H9 (cell line): ENCODE measurements around the gene CHRND. TPM values are rescaled to one million over a fixed set of nuclear protein-coding genes. Genes with fewer than 3 reads are reported as not detected.

Source experiments
- DNase-seq: peaks from one replicate; pipeline ENCODE4 v3.0.0-alpha.2; 2017
- H2AFZ ChIP-seq: one replicate; pipeline ENCODE4 v1.6.1; 2013; ENCODE audit warnings: mild to moderate bottlenecking, low read length, control low read depth, moderate library complexity
- H2AK5ac ChIP-seq: 2 replicates; pipeline ENCODE4 v1.6.1; 2013; ENCODE audit warnings: low read length, control low read depth, mixed read lengths; ENCODE audit not compliant: insufficient read length
- H2BK120ac ChIP-seq: one replicate; pipeline ENCODE4 v1.6.1; 2013; ENCODE audit warnings: low read depth, mild to moderate bottlenecking, low read length, control low read depth, inconsistent platforms; ENCODE audit not compliant: poor library complexity, severe bottlenecking
- H2BK12ac ChIP-seq: 2 replicates; pipeline ENCODE4 v1.6.1; 2013; ENCODE audit warnings: low read length, control low read depth, mixed read lengths, low read depth; ENCODE audit not compliant: insufficient read length
- H2BK15ac ChIP-seq: 2 replicates; pipeline ENCODE4 v1.6.1; 2013; ENCODE audit warnings: low read depth, low read length, control low read depth
- H2BK20ac ChIP-seq: one replicate; pipeline ENCODE4 v1.6.1; 2013; ENCODE audit warnings: low read depth, mild to moderate bottlenecking, low read length, control low read depth, inconsistent platforms; ENCODE audit not compliant: poor library complexity, severe bottlenecking
- H2BK5ac ChIP-seq: 2 replicates; pipeline ENCODE4 v1.6.1; 2013; ENCODE audit warnings: low read length, control low read depth, mixed read lengths; ENCODE audit not compliant: insufficient read length
- H3K14ac ChIP-seq: 2 replicates; pipeline ENCODE4 v1.6.1; 2013; ENCODE audit warnings: low read length, control low read depth; ENCODE audit not compliant: insufficient read depth
- H3K18ac ChIP-seq: 2 replicates; pipeline ENCODE4 v1.6.1; 2013; ENCODE audit warnings: low read depth, mild to moderate bottlenecking, mixed read lengths, low read length, control low read depth; ENCODE audit not compliant: insufficient read length
- H3K23ac ChIP-seq: 2 replicates; pipeline ENCODE4 v1.6.1; 2013; ENCODE audit warnings: low read length, control low read depth, mixed read lengths, low read depth; ENCODE audit not compliant: insufficient read length
- H3K23me2 ChIP-seq: 2 replicates; pipeline ENCODE4 v1.6.1; 2013; ENCODE audit warnings: low read depth, mild to moderate bottlenecking, mixed read lengths, low read length, control low read depth; ENCODE audit not compliant: insufficient read length, poor library complexity, severe bottlenecking
- H3K27ac ChIP-seq: 2 replicates; pipeline ENCODE4 v1.5.1; 2013; ENCODE audit warnings: low read length, control low read depth, mixed read lengths, low read depth; ENCODE audit not compliant: insufficient read length
- H3K27me3 ChIP-seq: 2 replicates; pipeline ENCODE4 v1.6.1; 2013; ENCODE audit warnings: low read length, control low read depth, inconsistent platforms; ENCODE audit not compliant: insufficient read depth
- H3K4ac ChIP-seq: 2 replicates; pipeline ENCODE4 v1.6.1; 2013; ENCODE audit warnings: low read depth, mild to moderate bottlenecking, control low read depth, inconsistent platforms, low read length, moderate library complexity
- H3K4me1 ChIP-seq: 2 replicates; pipeline ENCODE4 v1.6.1; 2013; ENCODE audit warnings: low read length, control low read depth, inconsistent platforms; ENCODE audit not compliant: insufficient read depth
- H3K4me2 ChIP-seq: 2 replicates; pipeline ENCODE4 v1.6.1; 2013; ENCODE audit warnings: low read length, control low read depth, mixed read lengths; ENCODE audit not compliant: insufficient read length, insufficient read depth
- H3K56ac ChIP-seq: 2 replicates; pipeline ENCODE4 v1.6.1; 2013; ENCODE audit warnings: low read depth, mild to moderate bottlenecking, mixed read lengths, low read length, control low read depth; ENCODE audit not compliant: insufficient read length
- H3K79me1 ChIP-seq: 2 replicates; pipeline ENCODE4 v1.6.1; 2013; ENCODE audit warnings: low read depth, mild to moderate bottlenecking, moderate library complexity, low read length, control low read depth, inconsistent platforms; ENCODE audit not compliant: insufficient read depth, poor library complexity, severe bottlenecking
- H3K79me2 ChIP-seq: 2 replicates; pipeline ENCODE4 v1.6.1; 2013; ENCODE audit warnings: low read length, control low read depth, inconsistent platforms; ENCODE audit not compliant: insufficient read depth
- H3K9ac ChIP-seq: 2 replicates; pipeline ENCODE4 v1.6.1; 2013; ENCODE audit warnings: low read length, control low read depth, mixed read lengths; ENCODE audit not compliant: insufficient read length; ENCODE audit errors: extremely low read depth
- H3K9me3 ChIP-seq: one replicate; pipeline ENCODE4 v1.6.1; 2013; ENCODE audit warnings: low read depth, low read length, inconsistent platforms; ENCODE audit not compliant: control insufficient read depth
- H3T11ph ChIP-seq: one replicate; pipeline ENCODE4 v1.6.1; 2013; ENCODE audit warnings: mild to moderate bottlenecking, low read length, control low read depth, inconsistent platforms
- H4K20me1 ChIP-seq: one replicate; pipeline ENCODE4 v1.6.1; 2013; ENCODE audit not compliant: control insufficient read depth, insufficient read length, insufficient read depth
- H4K5ac ChIP-seq: 2 replicates; pipeline ENCODE4 v1.6.1; 2013; ENCODE audit warnings: low read depth, mild to moderate bottlenecking, mixed read lengths, low read length, control low read depth; ENCODE audit not compliant: insufficient read length
- H4K8ac ChIP-seq: replicated peaks from 2 replicates; pipeline ENCODE4 v1.6.1; 2013; ENCODE audit warnings: low read length, control low read depth, mixed read lengths, low read depth; ENCODE audit not compliant: insufficient read length
- H4K91ac ChIP-seq: 2 replicates; pipeline ENCODE4 v1.6.1; 2013; ENCODE audit warnings: low read depth, mild to moderate bottlenecking, moderate library complexity, mixed read lengths, low read length, control low read depth; ENCODE audit not compliant: insufficient read length
- H3K27ac Mint-ChIP-seq, 3 experiments: 2 replicates in 2 of 3; 3 replicates in 1 of 3; pipeline ENCODE4 v1.8.0; 2020 to 2021; ENCODE audit warnings: mixed read lengths in 3 of 3, mild to moderate bottlenecking in 1 of 3, moderate library complexity in 1 of 3
- H3K27me3 Mint-ChIP-seq: 2 replicates; pipeline ENCODE4 v1.8.0; 2021; ENCODE audit warnings: low read depth, mild to moderate bottlenecking, moderate library complexity, mixed read lengths
- H3K36me3 Mint-ChIP-seq, 3 experiments: 2 replicates in 2 of 3; 3 replicates in 1 of 3; pipeline ENCODE4 v1.8.0; 2020 to 2021; ENCODE audit warnings: low read depth in 3 of 3, mixed read lengths in 3 of 3; ENCODE audit not compliant: insufficient read depth in 1 of 3
- H3K4me1 Mint-ChIP-seq, 2 experiments: 2 replicates each; pipeline ENCODE4 v1.8.0; 2020; ENCODE audit warnings: mixed read lengths in 2 of 2
- H3K4me3 Mint-ChIP-seq, 2 experiments: 2 replicates in 1 of 2; 3 replicates in 1 of 2; pipeline ENCODE4 v1.8.0; 2020 to 2021; ENCODE audit warnings: mild to moderate bottlenecking in 2 of 2, mixed read lengths in 2 of 2, moderate library complexity in 1 of 2
- H3K9me3 Mint-ChIP-seq, 2 experiments: 2 replicates in 1 of 2; 3 replicates in 1 of 2; pipeline ENCODE4 v1.8.0; 2020; ENCODE audit warnings: mild to moderate bottlenecking in 2 of 2, mixed read lengths in 2 of 2, moderate library complexity in 1 of 2
- WGBS: extraction: QIAGEN DNeasy Blood & Tissue Kit; methylation state at CpG from one replicate; pipeline ENCODE4 v1.1.7; 2013; ENCODE audit warnings: missing lambda C conversion rate, low lambda C conversion rate, mixed read lengths; ENCODE audit not compliant: insufficient read length; ENCODE audit errors: extremely low coverage; 5-methylcytosine and 5-hydroxymethylcytosine counted together
- total RNA-seq: library from RNA; stranded (reverse); gene quantifications from 2 replicates; pipeline ENCODE4 v1.2.1, GENCODE V29; 2021
- TF ChIP-seq, protein P1 (sequence below): fragments of 200-600 bp; sonication (generic); conservative IDR thresholded peaks from 3 replicates; pipeline ENCODE4 v1.8.0; 2021; ENCODE audit warnings: antibody characterized with exemption, mild to moderate bottlenecking

CHRND gene
- total RNA-seq, 1 experiment from 2014 or later, result not detected

DNA sequence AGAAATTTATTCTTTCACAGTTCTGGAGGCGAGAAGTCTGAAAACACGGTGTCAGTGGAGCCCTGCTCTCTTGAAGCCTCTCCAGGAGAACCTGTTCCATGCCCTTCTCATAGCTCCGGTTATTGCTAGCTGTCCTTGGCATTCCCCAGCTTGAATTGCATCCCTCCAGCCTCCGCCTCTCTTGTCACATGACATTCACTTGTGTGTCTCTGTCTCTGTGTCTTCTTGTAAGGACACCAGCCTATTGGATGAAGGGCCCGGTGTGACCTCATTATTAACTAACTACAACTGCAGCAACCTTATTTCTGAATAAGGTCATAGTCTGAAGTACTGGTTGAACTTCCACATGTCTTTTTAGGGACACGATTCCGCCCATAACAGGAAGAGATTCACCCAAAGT is 10.3 kb upstream of the CHRND start:
- Histone ChIP-seq H3K56ac (no peak overlapping the region), H3K18ac (no peak overlapping the region), H3K23ac (no peak overlapping the region), H3K14ac (no peak overlapping the region), H4K91ac (no peak overlapping the region), H2BK15ac (no peak overlapping the region), H3T11ph (no peak overlapping the region), H3K23me2 (no peaks in the 10 kb centered on the region), H3K9ac (no peak overlapping the region), H2BK120ac (no peak overlapping the region), H4K8ac (no peak overlapping the region), H3K4me2 (no peak overlapping the region), H3K79me1 (no peaks in the 10 kb centered on the region), H3K27ac (no peak overlapping the region), H4K5ac (no peak overlapping the region), H2BK5ac (no peak overlapping the region), H3K27me3 (no peaks in the 10 kb centered on the region), H2BK20ac (no peak overlapping the region), H3K4ac (no peak overlapping the region), H3K9me3 (no peaks in the 10 kb centered on the region), H2AK5ac (no peak overlapping the region), H2AFZ (no peak overlapping the region), H4K20me1 (no peaks in the 10 kb centered on the region), H2BK12ac (no peak overlapping the region), H3K4me1 (no peaks in the 10 kb centered on the region), H3K79me2 (no peaks in the 10 kb centered on the region)
- no peak overlapping the region for H3K27ac Mint-ChIP-seq
- no peak for DNase-seq
- no peaks in the 10 kb centered on the region; a peak in 1 of 5 replicates for H3K9me3 Mint-ChIP-seq
- peaks cover 17 to 34% of the 10 kb centered on the region in 2 experiments for H3K4me1 Mint-ChIP-seq
- WGBS, result no CpG with 5 or more reads among the region's 7 CpGs
- TF ChIP-seq, protein P1, sequence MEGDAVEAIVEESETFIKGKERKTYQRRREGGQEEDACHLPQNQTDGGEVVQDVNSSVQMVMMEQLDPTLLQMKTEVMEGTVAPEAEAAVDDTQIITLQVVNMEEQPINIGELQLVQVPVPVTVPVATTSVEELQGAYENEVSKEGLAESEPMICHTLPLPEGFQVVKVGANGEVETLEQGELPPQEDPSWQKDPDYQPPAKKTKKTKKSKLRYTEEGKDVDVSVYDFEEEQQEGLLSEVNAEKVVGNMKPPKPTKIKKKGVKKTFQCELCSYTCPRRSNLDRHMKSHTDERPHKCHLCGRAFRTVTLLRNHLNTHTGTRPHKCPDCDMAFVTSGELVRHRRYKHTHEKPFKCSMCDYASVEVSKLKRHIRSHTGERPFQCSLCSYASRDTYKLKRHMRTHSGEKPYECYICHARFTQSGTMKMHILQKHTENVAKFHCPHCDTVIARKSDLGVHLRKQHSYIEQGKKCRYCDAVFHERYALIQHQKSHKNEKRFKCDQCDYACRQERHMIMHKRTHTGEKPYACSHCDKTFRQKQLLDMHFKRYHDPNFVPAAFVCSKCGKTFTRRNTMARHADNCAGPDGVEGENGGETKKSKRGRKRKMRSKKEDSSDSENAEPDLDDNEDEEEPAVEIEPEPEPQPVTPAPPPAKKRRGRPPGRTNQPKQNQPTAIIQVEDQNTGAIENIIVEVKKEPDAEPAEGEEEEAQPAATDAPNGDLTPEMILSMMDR, result no peak
- H3K27me3 Mint-ChIP-seq, result peaks cover 31% of the 10 kb centered on the region
- no peaks in the 10 kb centered on the region for H3K36me3 Mint-ChIP-seq
- H3K4me3 Mint-ChIP-seq, result no peak overlapping the region
